ENCODE results near the gene SKIL.

Gene SKIL

GRCh38 chr3:170405101-170405500 is 47.6 kb downstream of the SKIL start:
- no peak for DNase-seq

- peak; percentile 8 for DNase-seq
Measured at GRCh38 chr3:170410428-170411029, 53.0 kb downstream of the SKIL start.

GRCh38 chr3:170413291-170413690 is 55.8 kb downstream of the SKIL start:
- DNase-seq, result no peak

GRCh38 chr3:170414202-170414663 is 56.7 kb downstream of the SKIL start:
- DNase-seq, result peak; percentile 57

- no peak for DNase-seq
Measured at GRCh38 chr3:170417090-170417489, 59.6 kb downstream of the SKIL start.

- DNase-seq, result no peak
Measured at GRCh38 chr3:170418422-170419398, 61.2 kb downstream of the SKIL start, which contains the start of gene CLDN11. CLDN11 (plus strand) TSS chr3:170418868; CDS start chr3:170419067, 199 bp downstream.

GRCh38 chr3:170419557-170420087 is 62.1 kb downstream of the SKIL start:
- no peak for DNase-seq

GRCh38 chr3:170420307-170420821 is 62.8 kb downstream of the SKIL start:
- no peak for DNase-seq

- DNase-seq, result no peak
Measured at GRCh38 chr3:170421111-170421641, 63.7 kb downstream of the SKIL start.

GRCh38 chr3:170421758-170422157 is 64.2 kb downstream of the SKIL start:
- DNase-seq, result no peak

GRCh38 chr3:170423001-170423615 is 65.6 kb downstream of the SKIL start:
- DNase-seq, result no peak

GRCh38 chr3:170424879-170425278 is 67.4 kb downstream of the SKIL start:
- no peak for DNase-seq

GRCh38 chr3:170425491-170426239 is 68.2 kb downstream of the SKIL start:
- no peak for DNase-seq

- no peak for DNase-seq
Measured at GRCh38 chr3:170426240-170426797, 68.8 kb downstream of the SKIL start.

GRCh38 chr3:170428095-170428494 is 70.6 kb downstream of the SKIL start:
- DNase-seq, result no peak

GRCh38 chr3:170429050-170429449 is 71.5 kb downstream of the SKIL start:
- DNase-seq, result peak; percentile 6

- DNase-seq, result no peak
Measured at GRCh38 chr3:170431054-170431453, 73.5 kb downstream of the SKIL start.

- DNase-seq, result no peak
Measured at GRCh38 chr3:170432416-170432815, 74.9 kb downstream of the SKIL start.

GRCh38 chr3:170436697-170437096 is 79.2 kb downstream of the SKIL start:
- DNase-seq, result no peak

GRCh38 chr3:170437176-170437575 is 79.7 kb downstream of the SKIL start:
- DNase-seq, result no peak

GRCh38 chr3:170437696-170438407 is 80.3 kb downstream of the SKIL start:
- no peak for DNase-seq

All from CD4-positive, alpha-beta T cell treated with Interleukin-21 for 1 hour (primary cell).